Peyer's patch (tissue), 4 donors: ENCODE data around the gene WDR75. TPM values are rescaled to one million over a fixed set of nuclear protein-coding genes. Genes with fewer than 3 reads are reported as not detected.
"Not testable (repeated sequence)": the region's sequence is repeated elsewhere in the genome, so short reads cannot be mapped to it uniquely, and the experiment has no call there.

Experiments used
- DNase-seq, 3 donors: peaks; one replicate each; pipeline ENCODE4 v3.0.0-alpha.2; 2017 to 2019
- H3K27ac ChIP-seq, 4 donors: fragments of 200-600 bp; sonication (generic); one replicate each; pipeline ENCODE4 v1.5.1; 2016 to 2019
- H3K27me3 ChIP-seq, 2 donors: fragments of 200-600 bp; sonication (generic); one replicate each; pipeline ENCODE4 v1.5.1; 2019
- H3K36me3 ChIP-seq, 3 donors: fragments of 200-600 bp; sonication (generic); one replicate each; pipeline ENCODE4 v1.5.1; 2016 to 2019
- H3K4me1 ChIP-seq, 4 donors: fragments of 200-600 bp; sonication (generic); one replicate each; pipeline ENCODE4 v1.5.1; 2016 to 2019
- H3K4me3 ChIP-seq, 4 donors: fragments of 200-600 bp; sonication (generic); 1 replicate in 3 of 4; 2 replicates in 1 of 4; pipeline ENCODE4 v1.5.1; 2016 to 2019; ENCODE audit warnings: mild to moderate bottlenecking in 1 of 4
- H3K9me3 ChIP-seq, 4 donors: fragments of 200-600 bp; sonication (generic); one replicate each; pipeline ENCODE4 v1.5.1; 2016 to 2019; ENCODE audit warnings: mild to moderate bottlenecking in 1 of 4
- POLR2A ChIP-seq, 2 donors: fragments of 450-650 bp; IDR thresholded peaks; one replicate each; pipeline ENCODE4 v1.5.1; 2017; ENCODE audit warnings: antibody characterized with exemption in 2 of 2, mild to moderate bottlenecking in 2 of 2, moderate library complexity in 2 of 2
- total RNA-seq, 4 donors: library from RNA; depleted of rRNA; stranded (reverse); fragments of >200 nt; gene quantifications; one replicate each; pipeline ENCODE4 v1.1.0, GENCODE V29; 2016
- TF ChIP-seq, protein P1 (sequence below), 6 experiments: fragments of 450-650 bp in 4 of 6; fragments of 200-600 bp in 2 of 6; sonication (generic) in 1 of 6; IDR thresholded peaks; one replicate each; pipeline ENCODE4 v1.5.1; 2017 to 2019; ENCODE audit warnings: antibody characterized with exemption in 6 of 6, mild to moderate bottlenecking in 3 of 6, moderate library complexity in 1 of 6

WDR75 gene
- total RNA-seq, 4 donors from 2014 or later: 21.5 to 45.4 (median 32.3) TPM

DNA sequence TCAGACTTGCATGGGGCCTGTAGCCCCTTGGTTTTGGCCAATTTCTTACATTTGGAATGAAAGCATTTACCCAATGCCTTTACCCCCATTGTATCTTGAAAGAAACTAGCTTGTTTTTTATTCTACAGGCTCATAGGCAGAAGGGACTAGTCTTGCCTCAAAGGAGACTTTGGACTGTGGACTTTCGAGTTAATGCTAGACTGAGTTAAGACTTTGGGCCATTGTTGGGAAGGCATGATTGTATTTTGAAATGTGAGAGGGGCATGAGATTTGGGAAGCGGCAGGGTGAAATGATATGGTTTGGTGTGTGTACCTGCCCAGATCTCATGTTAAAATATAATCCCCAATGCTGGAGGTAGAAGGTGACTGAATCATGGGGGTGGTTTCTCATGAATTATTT is 13.4 kb upstream of the WDR75 start:
- H3K9me3 ChIP-seq: no peaks in the 10 kb centered on the region
- H3K36me3 ChIP-seq: no peaks in the 10 kb centered on the region
- TF ChIP-seq, protein P1, sequence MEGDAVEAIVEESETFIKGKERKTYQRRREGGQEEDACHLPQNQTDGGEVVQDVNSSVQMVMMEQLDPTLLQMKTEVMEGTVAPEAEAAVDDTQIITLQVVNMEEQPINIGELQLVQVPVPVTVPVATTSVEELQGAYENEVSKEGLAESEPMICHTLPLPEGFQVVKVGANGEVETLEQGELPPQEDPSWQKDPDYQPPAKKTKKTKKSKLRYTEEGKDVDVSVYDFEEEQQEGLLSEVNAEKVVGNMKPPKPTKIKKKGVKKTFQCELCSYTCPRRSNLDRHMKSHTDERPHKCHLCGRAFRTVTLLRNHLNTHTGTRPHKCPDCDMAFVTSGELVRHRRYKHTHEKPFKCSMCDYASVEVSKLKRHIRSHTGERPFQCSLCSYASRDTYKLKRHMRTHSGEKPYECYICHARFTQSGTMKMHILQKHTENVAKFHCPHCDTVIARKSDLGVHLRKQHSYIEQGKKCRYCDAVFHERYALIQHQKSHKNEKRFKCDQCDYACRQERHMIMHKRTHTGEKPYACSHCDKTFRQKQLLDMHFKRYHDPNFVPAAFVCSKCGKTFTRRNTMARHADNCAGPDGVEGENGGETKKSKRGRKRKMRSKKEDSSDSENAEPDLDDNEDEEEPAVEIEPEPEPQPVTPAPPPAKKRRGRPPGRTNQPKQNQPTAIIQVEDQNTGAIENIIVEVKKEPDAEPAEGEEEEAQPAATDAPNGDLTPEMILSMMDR (IDR thresholded peaks at IDR 0.05): no peak
- TF ChIP-seq POLR2A (IDR thresholded peaks at IDR 0.05): no peak
- H3K27ac ChIP-seq: no peak overlapping the region
- H3K4me3 ChIP-seq: no peak overlapping the region
- no peak for DNase-seq
- no peaks in the 10 kb centered on the region for H3K27me3 ChIP-seq
- no peaks in the 10 kb centered on the region for H3K4me1 ChIP-seq

DNA sequence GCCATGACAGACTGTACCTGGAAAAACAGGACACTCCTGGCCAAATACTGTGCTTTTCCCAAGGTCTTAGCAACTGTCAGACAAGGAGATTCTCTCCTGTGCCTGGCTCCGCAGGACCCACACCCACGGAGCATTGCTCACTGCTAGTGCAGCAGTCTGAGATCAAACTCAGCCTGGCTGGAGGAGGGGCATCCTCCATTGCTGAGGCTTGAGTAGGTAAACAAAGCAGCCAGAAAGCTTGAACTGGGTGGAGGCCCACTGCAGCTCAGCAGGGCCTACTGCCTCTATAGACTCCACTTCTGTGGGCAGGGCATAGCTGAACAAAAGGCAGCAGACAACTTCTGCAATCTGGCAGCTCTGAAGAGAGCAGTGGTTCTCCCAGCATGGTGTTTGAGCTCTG is 10.8 kb upstream of the WDR75 start:
- H3K4me1 ChIP-seq, H3K9me3 ChIP-seq, H3K27ac ChIP-seq, H3K36me3 ChIP-seq, H3K27me3 ChIP-seq, H3K4me3 ChIP-seq, DNase-seq: not testable (repeated sequence)

DNA sequence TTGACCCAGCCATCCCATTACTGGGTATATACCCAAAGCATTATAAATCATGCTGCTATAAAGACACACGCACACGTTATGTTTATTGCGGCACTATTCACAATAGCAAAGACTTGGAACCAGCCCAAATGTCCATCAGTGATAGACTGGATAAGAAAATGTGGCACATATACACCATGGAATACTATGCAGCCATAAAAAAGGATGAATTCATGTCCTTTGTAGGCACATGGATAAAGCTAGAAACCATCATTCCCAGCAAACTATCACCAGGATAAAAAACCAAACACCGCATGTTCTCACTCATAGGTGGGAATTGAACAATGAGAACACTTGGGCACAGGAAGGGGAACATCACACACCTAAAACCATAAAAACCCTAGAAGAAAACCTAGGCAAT is 5.5 kb upstream of the WDR75 start:
- H3K27me3 ChIP-seq, H3K4me1 ChIP-seq, DNase-seq, H3K4me3 ChIP-seq, H3K27ac ChIP-seq, H3K36me3 ChIP-seq, H3K9me3 ChIP-seq: not testable (repeated sequence)

DNA sequence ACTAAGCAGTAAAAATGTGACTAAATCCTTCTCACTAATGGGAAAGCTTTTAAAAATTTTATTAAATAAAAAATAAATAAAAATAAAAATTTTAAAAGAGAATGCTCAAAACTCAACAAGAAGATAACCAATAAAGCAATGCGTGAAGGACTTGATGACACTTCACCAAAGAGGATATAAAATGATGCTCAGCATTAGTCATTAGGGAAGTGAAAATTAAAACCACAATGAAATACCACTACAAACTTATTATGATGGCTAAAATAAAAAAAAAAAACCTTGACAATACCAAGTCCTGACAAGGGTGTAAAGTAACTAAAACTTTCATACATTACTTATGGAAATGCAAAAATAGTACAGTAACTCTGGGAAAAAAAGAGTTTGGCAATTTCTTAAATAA is 3.3 kb upstream of the WDR75 start:
- no peak overlapping the region for H3K4me3 ChIP-seq
- peaks cover 0 to 15% (median 7%) of the 10 kb centered on the region in 4 donors for H3K4me1 ChIP-seq
- H3K9me3 ChIP-seq: no peaks in the 10 kb centered on the region
- no peaks in the 10 kb centered on the region for H3K36me3 ChIP-seq
- no peak overlapping the region for H3K27ac ChIP-seq
- H3K27me3 ChIP-seq: no peaks in the 10 kb centered on the region
- no peak for DNase-seq
- TF ChIP-seq, protein P1 (IDR thresholded peaks at IDR 0.05): no peak
- no peak for TF ChIP-seq POLR2A (IDR thresholded peaks at IDR 0.05)

DNA sequence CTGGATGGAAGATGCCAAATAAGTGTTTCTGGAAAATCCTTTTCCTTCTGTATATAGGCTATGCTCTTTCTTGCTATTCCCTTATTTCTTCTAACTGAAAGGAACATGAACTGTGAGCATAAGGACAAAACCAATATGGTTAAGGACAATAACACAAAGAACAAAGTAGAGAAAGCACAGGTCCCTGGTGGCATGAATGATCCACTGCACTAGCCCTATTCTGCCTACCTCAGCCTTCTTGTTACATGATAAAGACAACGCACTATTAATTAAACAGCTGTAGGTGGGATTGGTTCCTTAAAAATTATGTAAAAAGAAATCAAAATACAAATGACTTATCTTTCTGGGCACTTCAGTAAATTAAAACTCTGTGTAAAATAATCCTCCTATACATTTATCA is 1.9 kb upstream of the WDR75 start:
- no peak for DNase-seq
- H3K9me3 ChIP-seq: no peaks in the 10 kb centered on the region
- H3K4me3 ChIP-seq: no peak overlapping the region
- peaks cover 0 to 16% (median 8%) of the 10 kb centered on the region in 4 donors for H3K4me1 ChIP-seq
- TF ChIP-seq POLR2A (IDR thresholded peaks at IDR 0.05): no peak
- TF ChIP-seq, protein P1 (IDR thresholded peaks at IDR 0.05): peak in 3 of 6 experiments; percentile 9 to 42 (median 15)
- no peaks in the 10 kb centered on the region for H3K36me3 ChIP-seq
- no peak overlapping the region for H3K27ac ChIP-seq
- H3K27me3 ChIP-seq: no peaks in the 10 kb centered on the region

DNA sequence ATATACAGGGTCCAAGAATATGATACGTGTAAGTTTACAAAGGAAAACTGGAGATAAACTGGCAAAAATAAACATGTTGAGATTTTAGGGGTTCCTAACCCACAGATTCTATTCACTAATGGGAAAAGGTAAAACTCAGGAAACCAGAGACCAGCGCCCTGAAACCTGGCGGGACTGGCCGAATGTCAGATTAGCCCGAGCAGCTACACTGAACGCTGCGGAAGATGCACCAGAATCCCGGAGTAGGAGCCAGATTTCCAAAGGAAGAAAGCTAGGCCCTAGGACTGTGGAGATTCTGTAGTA is 679 bp upstream of the WDR75 start:
- H3K27ac ChIP-seq: peak overlapping the region; percentile 81 to 91 (median 85)
- no peak for DNase-seq

GRCh38 chr2:189441709-189442074 is 418 bp downstream of the WDR75 start:
- DNase-seq: no peak
- Histone ChIP-seq H3K4me3 (peak overlapping the region; percentile 57 to 85 (median 74)), H3K27me3 (no peaks in the 10 kb centered on the region), H3K4me1 (peaks cover 0 to 16% (median 8%) of the 10 kb centered on the region in 4 donors), H3K36me3 (no peaks in the 10 kb centered on the region), H3K9me3 (no peaks in the 10 kb centered on the region), H3K27ac (peak overlapping the region; percentile 81 to 91 (median 85))
- TF ChIP-seq, protein P1 (IDR thresholded peaks at IDR 0.05): no peak
- TF ChIP-seq POLR2A (IDR thresholded peaks at IDR 0.05): no peak

More for the DNA sequence above, 679 bp upstream of the WDR75 start:
- H3K4me1 ChIP-seq: peaks cover 0 to 16% (median 8%) of the 10 kb centered on the region in 4 donors
- no peaks in the 10 kb centered on the region for H3K27me3 ChIP-seq
- H3K9me3 ChIP-seq: no peaks in the 10 kb centered on the region
- H3K4me3 ChIP-seq: peak overlapping the region; percentile 57 to 85 (median 74)
- no peaks in the 10 kb centered on the region for H3K36me3 ChIP-seq
- TF ChIP-seq POLR2A (IDR thresholded peaks at IDR 0.05): no peak
- TF ChIP-seq, protein P1 (IDR thresholded peaks at IDR 0.05): no peak
